ENCODE results near the gene ARHGAP22. TPM values are rescaled to one million over a fixed set of nuclear protein-coding genes. Genes with fewer than 3 reads are reported as not detected.

Gene ARHGAP22
- total RNA-seq, 2 experiments from 2014 or later, result 0.19 to 0.46 TPM

GRCh38 chr10:48447356-48448215, 157.3 kb downstream of the ARHGAP22 start:
- Histone ChIP-seq H3K4me1 (ENCODE audit: insufficient read depth, low read length, poor library complexity, severe bottlenecking) (no peaks in the 10 kb centered on the region), H2AFZ (ENCODE audit: low read length) (no peak overlapping the region), H3K79me2 (ENCODE audit: insufficient read depth, low read depth, low read length) (no peaks in the 10 kb centered on the region), H3K36me3 (ENCODE audit: insufficient read depth, low read length) (no peaks in the 10 kb centered on the region), H4K20me1 (ENCODE audit: insufficient read depth, low read length) (no peaks in the 10 kb centered on the region), H3K4me2 (ENCODE audit: low read length) (no peak overlapping the region), H3K9me2 (ENCODE audit: insufficient read depth, low read length) (no peaks in the 10 kb centered on the region), H3K9me3 (ENCODE audit: low read length) (no peaks in the 10 kb centered on the region), H3K27ac (ENCODE audit: low read depth, low read length, poor library complexity, severe bottlenecking) (no peak overlapping the region), H3K4me3 (ENCODE audit: low read depth, low read length, poor library complexity, severe bottlenecking) (no peak overlapping the region)
- no TSS peak for BruUV-seq (replicated peaks)
- DNase-seq (ENCODE audit: low spot score), result no peak
- POLR2A ChIA-PET, result no interaction called here
- CTCF ChIA-PET (ENCODE audit: unreplicated experiment), result no interaction called here
- intact Hi-C loops (cut with micrococcal nuclease; ENCODE audit: unreplicated experiment), result no loop called here
- TF ChIP-seq CTCF (conservative IDR thresholded peaks at IDR 0.05; ENCODE audit: low read length), result no peak
- no peak for TF ChIP-seq EZH2phosphoT487 (IDR thresholded peaks at IDR 0.05; ENCODE audit: borderline replicate concordance, low read depth, low read length)

GRCh38 chr10:48446785-48447184, 158.1 kb downstream of the ARHGAP22 start:
- TF ChIP-seq CTCF (conservative IDR thresholded peaks at IDR 0.05; ENCODE audit: low read length), result no peak
- TF ChIP-seq EZH2phosphoT487 (IDR thresholded peaks at IDR 0.05; ENCODE audit: borderline replicate concordance, low read depth, low read length), result no peak
- H3K27ac ChIP-seq (ENCODE audit: low read depth, low read length, poor library complexity, severe bottlenecking), result no peak overlapping the region
- H2AFZ ChIP-seq (ENCODE audit: low read length), result no peak overlapping the region
- no peaks in the 10 kb centered on the region for H3K36me3 ChIP-seq (ENCODE audit: insufficient read depth, low read length)
- ChIA-PET POLR2A (no interaction called here), CTCF (ENCODE audit: unreplicated experiment) (interaction anchor here (0.6 kb wide), 2 partner anchors 24 to 209 kb away, joined by 3 to 7 read pairs; no protein-coding TSS in a partner anchor)
- H3K9me2 ChIP-seq (ENCODE audit: insufficient read depth, low read length), result no peaks in the 10 kb centered on the region
- intact Hi-C loops (cut with micrococcal nuclease; ENCODE audit: unreplicated experiment), result no loop called here
- no peak overlapping the region for H3K4me2 ChIP-seq (ENCODE audit: low read length)
- H4K20me1 ChIP-seq (ENCODE audit: insufficient read depth, low read length), result no peaks in the 10 kb centered on the region
- H3K79me2 ChIP-seq (ENCODE audit: insufficient read depth, low read depth, low read length), result no peaks in the 10 kb centered on the region
- H3K9me3 ChIP-seq (ENCODE audit: low read length), result no peaks in the 10 kb centered on the region
- DNase-seq (ENCODE audit: low spot score), result no peak
- no peak overlapping the region for H3K4me3 ChIP-seq (ENCODE audit: low read depth, low read length, poor library complexity, severe bottlenecking)
- no peaks in the 10 kb centered on the region for H3K4me1 ChIP-seq (ENCODE audit: insufficient read depth, low read length, poor library complexity, severe bottlenecking)
- no TSS peak for BruUV-seq (replicated peaks)

- CTCF ChIA-PET (ENCODE audit: unreplicated experiment), result interaction anchor here (0.6 kb wide), 2 partner anchors 25 to 210 kb away, joined by 3 to 7 read pairs; no protein-coding TSS in a partner anchor
- DNase-seq (ENCODE audit: low spot score), result no peak
- Histone ChIP-seq H3K4me2 (ENCODE audit: low read length) (no peak overlapping the region), H3K79me2 (ENCODE audit: insufficient read depth, low read depth, low read length) (no peaks in the 10 kb centered on the region), H2AFZ (ENCODE audit: low read length) (no peak overlapping the region), H4K20me1 (ENCODE audit: insufficient read depth, low read length) (no peaks in the 10 kb centered on the region), H3K27ac (ENCODE audit: low read depth, low read length, poor library complexity, severe bottlenecking) (no peak overlapping the region), H3K9me3 (ENCODE audit: low read length) (no peaks in the 10 kb centered on the region), H3K9me2 (ENCODE audit: insufficient read depth, low read length) (no peaks in the 10 kb centered on the region), H3K36me3 (ENCODE audit: insufficient read depth, low read length) (no peaks in the 10 kb centered on the region), H3K4me3 (ENCODE audit: low read depth, low read length, poor library complexity, severe bottlenecking) (no peak overlapping the region), H3K4me1 (ENCODE audit: insufficient read depth, low read length, poor library complexity, severe bottlenecking) (no peaks in the 10 kb centered on the region)
- BruUV-seq (replicated peaks), result no TSS peak
- POLR2A ChIA-PET, result no interaction called here
- TF ChIP-seq EZH2phosphoT487 (IDR thresholded peaks at IDR 0.05; ENCODE audit: borderline replicate concordance, low read depth, low read length) (no peak), CTCF (conservative IDR thresholded peaks at IDR 0.05; ENCODE audit: low read length) (no peak)
- intact Hi-C loops (cut with micrococcal nuclease; ENCODE audit: unreplicated experiment), result no loop called here
These were observed 158.9 kb downstream of the ARHGAP22 start for GRCh38 chr10:48445932-48446331.

Measured in OCI-LY7 (cell line).